ENCODE measurements around the gene DPP10. TPM values are rescaled to one million over a fixed set of nuclear protein-coding genes. Genes with fewer than 3 reads are reported as not detected.

The DPP10 gene
- total and polyA plus RNA-seq, 8 donors, result 1.1 to 8.2 (median 5.8) TPM

DNA sequence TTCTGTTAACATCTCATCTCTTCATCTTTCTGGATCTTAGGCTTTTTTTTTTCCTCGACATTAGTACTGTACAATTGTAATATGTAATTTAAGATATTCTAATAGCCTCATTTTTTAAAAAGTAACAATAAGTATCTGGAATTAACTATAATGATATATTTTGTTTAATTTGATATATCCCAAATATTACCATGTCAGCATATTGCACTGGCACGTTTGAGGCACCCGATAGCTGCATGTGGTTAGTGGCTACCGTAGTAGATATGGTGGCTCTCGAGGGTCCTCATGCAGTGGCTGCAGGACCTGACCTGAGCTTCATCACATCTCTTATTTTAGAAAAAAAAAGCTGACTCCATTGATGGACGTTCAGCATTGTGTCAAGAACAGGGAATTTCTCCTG lies 371.9 kb downstream of the DPP10 start:
- H3K27me3 ChIP-seq, result no peaks in the 10 kb centered on the region
- DNase-seq, result no peak
- H3K4me1 ChIP-seq, result no peaks in the 10 kb centered on the region
- FAIRE-seq, result no peak
- intact Hi-C loops (cut with DNase I), result no loop called here
- no peak overlapping the region for H3K27ac ChIP-seq
- WGBS, 2 donors, result 69 to 79% methylated on average over 6 of the region's 6 CpGs
- no peak overlapping the region for H3K4me3 ChIP-seq
- no peaks in the 10 kb centered on the region for H3K36me3 ChIP-seq
- TF ChIP-seq, protein P1, sequence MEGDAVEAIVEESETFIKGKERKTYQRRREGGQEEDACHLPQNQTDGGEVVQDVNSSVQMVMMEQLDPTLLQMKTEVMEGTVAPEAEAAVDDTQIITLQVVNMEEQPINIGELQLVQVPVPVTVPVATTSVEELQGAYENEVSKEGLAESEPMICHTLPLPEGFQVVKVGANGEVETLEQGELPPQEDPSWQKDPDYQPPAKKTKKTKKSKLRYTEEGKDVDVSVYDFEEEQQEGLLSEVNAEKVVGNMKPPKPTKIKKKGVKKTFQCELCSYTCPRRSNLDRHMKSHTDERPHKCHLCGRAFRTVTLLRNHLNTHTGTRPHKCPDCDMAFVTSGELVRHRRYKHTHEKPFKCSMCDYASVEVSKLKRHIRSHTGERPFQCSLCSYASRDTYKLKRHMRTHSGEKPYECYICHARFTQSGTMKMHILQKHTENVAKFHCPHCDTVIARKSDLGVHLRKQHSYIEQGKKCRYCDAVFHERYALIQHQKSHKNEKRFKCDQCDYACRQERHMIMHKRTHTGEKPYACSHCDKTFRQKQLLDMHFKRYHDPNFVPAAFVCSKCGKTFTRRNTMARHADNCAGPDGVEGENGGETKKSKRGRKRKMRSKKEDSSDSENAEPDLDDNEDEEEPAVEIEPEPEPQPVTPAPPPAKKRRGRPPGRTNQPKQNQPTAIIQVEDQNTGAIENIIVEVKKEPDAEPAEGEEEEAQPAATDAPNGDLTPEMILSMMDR (IDR thresholded peaks at IDR 0.05), result no peak
- ATAC-seq, result no peak
- H3K9me3 ChIP-seq, result no peaks in the 10 kb centered on the region

- no peak for FAIRE-seq
These were observed 378.6 kb downstream of the DPP10 start for GRCh38 chr2:114821055-114821454.

GRCh38 chr2:114843963-114844362 lies 401.5 kb downstream of the DPP10 start:
- no peak for DNase-seq
- Histone ChIP-seq H3K27ac (no peak overlapping the region), H3K9me3 (no peaks in the 10 kb centered on the region), H3K27me3 (no peaks in the 10 kb centered on the region), H3K4me1 (no peaks in the 10 kb centered on the region), H3K36me3 (no peaks in the 10 kb centered on the region), H3K4me3 (no peak overlapping the region)
- TF ChIP-seq, protein P1 (IDR thresholded peaks at IDR 0.05), result no peak
- FAIRE-seq, result no peak
- WGBS, 2 donors, result 61 to 63% methylated on average over 3 of the region's 3 CpGs
- no peak for ATAC-seq
- intact Hi-C loops (cut with DNase I), result no loop called here

More at GRCh38 chr2:114821055-114821454, 378.6 kb downstream of the DPP10 start:
- TF ChIP-seq, protein P1 (IDR thresholded peaks at IDR 0.05), result no peak
- intact Hi-C loops (cut with DNase I), result no loop called here
- ATAC-seq, result no peak
- H3K4me1 ChIP-seq, result no peaks in the 10 kb centered on the region
- no peaks in the 10 kb centered on the region for H3K27me3 ChIP-seq
- no peak overlapping the region for H3K27ac ChIP-seq
- H3K9me3 ChIP-seq, result no peaks in the 10 kb centered on the region
- no peak for DNase-seq
- H3K36me3 ChIP-seq, result no peaks in the 10 kb centered on the region
- WGBS, 2 donors, result 79% methylated on average over 3 of the region's 3 CpGs
- H3K4me3 ChIP-seq, result no peak overlapping the region

- H3K27ac ChIP-seq, result no peak overlapping the region
- no peaks in the 10 kb centered on the region for H3K4me1 ChIP-seq
- 20 to 29% methylated on average over 1 of the region's 1 CpG for WGBS, 2 donors
- no peak overlapping the region for H3K4me3 ChIP-seq
- no peak for ATAC-seq
- no peaks in the 10 kb centered on the region for H3K9me3 ChIP-seq
- intact Hi-C loops (cut with DNase I), result no loop called here
- no peak for DNase-seq
- TF ChIP-seq, protein P1 (IDR thresholded peaks at IDR 0.05), result no peak
- FAIRE-seq, result no peak
- no peaks in the 10 kb centered on the region for H3K36me3 ChIP-seq
- H3K27me3 ChIP-seq, result no peaks in the 10 kb centered on the region
These were observed 414.8 kb downstream of the DPP10 start for GRCh38 chr2:114857196-114857595.

- Histone ChIP-seq H3K4me1 (no peaks in the 10 kb centered on the region), H3K9me3 (no peaks in the 10 kb centered on the region), H3K27ac (no peak overlapping the region), H3K36me3 (no peaks in the 10 kb centered on the region), H3K27me3 (no peaks in the 10 kb centered on the region), H3K4me3 (no peak overlapping the region)
- ATAC-seq, result no peak
- WGBS, 2 donors, result 66 to 76% methylated on average over 6 of the region's 6 CpGs
- TF ChIP-seq, protein P1 (IDR thresholded peaks at IDR 0.05), result no peak
- FAIRE-seq, result no peak
- no peak for DNase-seq
- intact Hi-C loops (cut with DNase I), result no loop called here
These were observed 417.5 kb downstream of the DPP10 start for GRCh38 chr2:114859726-114860510.
